ENCODE measurements around the gene DDIT4. TPM values are rescaled to one million over a fixed set of nuclear protein-coding genes. Genes with fewer than 3 reads are reported as not detected.

DDIT4 gene
- total and polyA plus RNA-seq, 2 of the 8 experiments (the other 6 are each of a cell fraction or from before 2014, with no cell fraction given), result 47.4 to 108 TPM

DNA sequence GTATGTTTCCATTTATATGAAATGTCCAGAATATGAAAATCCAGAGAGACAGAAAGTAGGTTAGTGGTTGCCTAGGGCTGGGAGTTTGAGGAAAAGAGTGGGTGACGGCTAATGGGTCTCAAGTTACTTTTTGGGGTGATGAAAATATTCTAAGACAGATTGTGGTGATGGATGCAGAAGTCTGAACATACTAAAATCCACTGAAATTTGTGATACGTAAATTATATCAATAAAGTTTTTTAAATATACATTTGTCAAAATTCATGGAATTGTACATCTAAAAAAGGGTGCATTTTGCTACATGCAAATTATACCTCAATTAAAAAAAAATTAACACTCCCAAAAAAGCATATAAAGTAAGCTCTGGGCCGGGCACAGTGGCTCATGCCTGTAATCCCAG lies 9.4 kb downstream of the DDIT4 start:
- Histone ChIP-seq H3K9ac (replicated peaks in 1 of 4; ENCODE audit: extremely low read depth in 1 of 4, low read depth in 3 of 4, low read length in 3 of 4) (no peak overlapping the region), H3K79me2 (ENCODE audit: control insufficient read depth in 1 of 2, insufficient read depth in 2 of 2, low read length in 2 of 2) (no peaks in the 10 kb centered on the region), H2AK5ac (ENCODE audit: low read depth, low read length) (no peak overlapping the region), H3K27ac (ENCODE audit: low read depth, low read length) (no peak overlapping the region), H3K23ac (ENCODE audit: insufficient read length) (no peak overlapping the region), H3K27me3 (replicated peaks in 1 of 4; ENCODE audit: control insufficient read depth in 3 of 4, extremely low read depth in 1 of 4, insufficient read depth in 3 of 4, low read length in 3 of 4) (no peaks in the 10 kb centered on the region), H4K5ac (ENCODE audit: insufficient read length, low read depth, low read length) (no peak overlapping the region), H3K4me3 (ENCODE audit: extremely low read depth in 1 of 4, insufficient read depth in 2 of 4, low read depth in 3 of 4, low read length in 4 of 4) (no peak overlapping the region), H3K9me3 (ENCODE audit: insufficient read depth in 2 of 2, low read depth in 1 of 2, low read length in 1 of 2) (no peaks in the 10 kb centered on the region), H2BK120ac (replicated peaks; ENCODE audit: low read depth, low read length) (no peak overlapping the region), H3K23me2 (ENCODE audit: low read depth, low read length) (no peaks in the 10 kb centered on the region), H2AFZ (ENCODE audit: low read length) (no peak overlapping the region), H2BK5ac (ENCODE audit: low read depth, low read length) (no peak overlapping the region), H3K36me3 (ENCODE audit: control insufficient read depth in 2 of 4, insufficient read depth in 4 of 4, low read length in 3 of 4) (no peaks in the 10 kb centered on the region), H3K79me1 (ENCODE audit: low read depth, low read length) (no peaks in the 10 kb centered on the region), H3K18ac (ENCODE audit: extremely low read depth, low read length) (no peak overlapping the region), H3K56ac (replicated peaks; ENCODE audit: insufficient read length, low read depth, low read length) (no peak overlapping the region), H4K91ac (replicated peaks; ENCODE audit: insufficient read length, low read length) (no peak overlapping the region), H2BK15ac (ENCODE audit: low read length) (no peak overlapping the region), H2BK20ac (ENCODE audit: low read length) (no peak overlapping the region), H3K4me1 (replicated peaks in 1 of 4; ENCODE audit: control insufficient read depth in 3 of 4, insufficient read depth in 4 of 4, low read length in 3 of 4) (peaks cover 0 to 3% (median under 1%) of the 10 kb centered on the region in 4 experiments; a peak in 3 of 7 replicates), H2BK12ac (ENCODE audit: low read depth, low read length) (no peak overlapping the region), H3K4ac (replicated peaks; ENCODE audit: insufficient read length, low read depth, low read length) (no peak overlapping the region), H4K20me1 (replicated peaks in 1 of 2; ENCODE audit: control insufficient read depth in 1 of 2, insufficient read depth in 2 of 2, low read length in 2 of 2) (no peaks in the 10 kb centered on the region), H3K14ac (ENCODE audit: insufficient read length) (no peak overlapping the region), H4K8ac (ENCODE audit: extremely low read depth, insufficient read depth, low read length) (no peak overlapping the region), H3K4me2 (ENCODE audit: insufficient read depth in 1 of 2, low read depth in 2 of 2, low read length in 2 of 2) (no peak overlapping the region)
- FAIRE-seq (no peak), DNase-seq (ENCODE audit: low read depth in 1 of 2, low spot score in 2 of 2) (no peak)
- ChIA-PET CTCF (ENCODE audit: partially characterized antibody) (interaction anchor here (1.1 to 5.3 kb wide), 3 partner anchors 8 to 45 kb away, joined by 3 to 30 read pairs (median 5); partner anchors contain the start of gene DDIT4), POLR2A (ENCODE audit: partially characterized antibody) (interaction anchor here (0.6 to 16.4 kb wide), 4 partner anchors 10 to 142 kb away, joined by 3 to 895 read pairs (median 439); partner anchors contain the start of gene DDIT4)
- 65% methylated on average over 3 of the region's 3 CpGs; no CpG with 5 or more reads in 1 of the 2 experiments for WGBS, 2 experiments (ENCODE audit: extremely low coverage in 1 of 2, insufficient coverage in 1 of 2, insufficient read length in 1 of 2, insufficient replicate concordance in 2 of 2, low coverage in 1 of 2, low lambda C conversion rate in 2 of 2, missing lambda C conversion rate in 1 of 2)
- TF ChIP-seq SIRT6 (IDR thresholded peaks at IDR 0.05; ENCODE audit: low read length) (no peak), SP2 (IDR thresholded peaks at IDR 0.05; ENCODE audit: low read length) (no peak), SP4 (IDR thresholded peaks at IDR 0.05; ENCODE audit: low read length) (no peak), HDAC6 (IDR thresholded peaks at IDR 0.05; ENCODE audit: low read depth, low read length) (no peak), KDM1A (IDR thresholded peaks at IDR 0.05; ENCODE audit: borderline replicate concordance, low read length) (no peak), JUND (IDR thresholded peaks at IDR 0.05; ENCODE audit: low read length) (no peak), CHD1 (IDR thresholded peaks at IDR 0.05; ENCODE audit: low read depth, low read length) (no peak), CBX8 (IDR thresholded peaks at IDR 0.05; ENCODE audit: borderline replicate concordance, low read depth, low read length) (no peak), CHD2 (IDR thresholded peaks at IDR 0.05; ENCODE audit: low read length) (no peak), SAP30 (IDR thresholded peaks at IDR 0.05; ENCODE audit: insufficient read depth, insufficient replicate concordance, low read length) (no peak), KDM5A (IDR thresholded peaks at IDR 0.05; ENCODE audit: low read length) (no peak), RNF2 (IDR thresholded peaks at IDR 0.05; ENCODE audit: borderline replicate concordance, low read depth, low read length, missing control alignments, poor library complexity, severe bottlenecking) (no peak), CREB1 (IDR thresholded peaks at IDR 0.05) (no peak)
- TF ChIP-seq, protein P1, sequence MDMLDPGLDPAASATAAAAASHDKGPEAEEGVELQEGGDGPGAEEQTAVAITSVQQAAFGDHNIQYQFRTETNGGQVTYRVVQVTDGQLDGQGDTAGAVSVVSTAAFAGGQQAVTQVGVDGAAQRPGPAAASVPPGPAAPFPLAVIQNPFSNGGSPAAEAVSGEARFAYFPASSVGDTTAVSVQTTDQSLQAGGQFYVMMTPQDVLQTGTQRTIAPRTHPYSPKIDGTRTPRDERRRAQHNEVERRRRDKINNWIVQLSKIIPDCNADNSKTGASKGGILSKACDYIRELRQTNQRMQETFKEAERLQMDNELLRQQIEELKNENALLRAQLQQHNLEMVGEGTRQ (IDR thresholded peaks at IDR 0.05; ENCODE audit: low read length), result no peak

All from H1 (cell line).